Adrenal gland (tissue), 12 donors: ENCODE data around the gene SPINK9. TPM values are rescaled to one million over a fixed set of nuclear protein-coding genes. Genes with fewer than 3 reads are reported as not detected.

Experiments used
- DNase-seq, 7 donors: peaks; one replicate each; pipeline ENCODE4 v3.0.0-alpha.2; 2019 to 2020
- H3K27ac ChIP-seq, 5 donors: fragments of 200-600 bp; sonication (generic) in 4 of 5; 1 replicate in 3 of 5; 2 replicates in 2 of 5; pipeline versions ENCODE4 v1.5.1 to v1.8.0; 2016 to 2020; ENCODE audit warnings: mild to moderate bottlenecking in 1 of 5
- H3K27me3 ChIP-seq: fragments of 200-600 bp; 2 replicates; pipeline ENCODE4 v1.8.0; 2021
- H3K36me3 ChIP-seq, 2 donors: fragments of 200-600 bp; replicated peaks in 1 of 2; 1 replicate in 1 of 2; 2 replicates in 1 of 2; pipeline versions ENCODE4 v1.5.1 to v1.8.0; 2018 to 2022
- H3K4me1 ChIP-seq, 2 donors: fragments of 200-600 bp; replicated peaks in 1 of 2; 1 replicate in 1 of 2; 2 replicates in 1 of 2; pipeline versions ENCODE4 v1.5.1 to v1.8.0; 2018 to 2021
- H3K4me3 ChIP-seq, 4 donors: fragments of 200-600 bp; sonication (generic) in 3 of 4; one replicate each; pipeline ENCODE4 v1.5.1; 2016 to 2018
- H3K9me3 ChIP-seq, 3 donors: fragments of 200-600 bp; sonication (generic) in 1 of 3; replicated peaks in 1 of 3; 1 replicate in 2 of 3; 2 replicates in 1 of 3; pipeline versions ENCODE4 v1.5.1 to v1.8.0; 2016 to 2021
- CTCF ChIP-seq, 6 experiments: fragments of 450-650 bp in 4 of 6; fragments of 200-600 bp in 2 of 6; sonication (generic) in 1 of 6; IDR thresholded peaks; 1 replicate in 5 of 6; 2 replicates in 1 of 6; pipeline versions ENCODE4 v1.5.1 to v1.8.0; 2016 to 2021; ENCODE audit warnings: antibody characterized with exemption in 6 of 6, mild to moderate bottlenecking in 2 of 6, moderate library complexity in 1 of 6
- POLR2A ChIP-seq, 2 donors: fragments of 450-650 bp; IDR thresholded peaks; one replicate each; pipeline ENCODE4 v1.6.1; 2017; ENCODE audit warnings: antibody characterized with exemption in 2 of 2, mild to moderate bottlenecking in 2 of 2, moderate library complexity in 1 of 2
- WGBS, 4 donors: extraction: QIAGEN DNeasy Blood & Tissue Kit in 2 of 4; methylation state at CpG; one replicate each; pipeline versions ENCODE4 v1.1.5 to v1.1.7; 2013 to 2017; 5-methylcytosine and 5-hydroxymethylcytosine counted together
- intact Hi-C, 2 donors: fragments of 100-400 bp; cut with DNase I; formaldehyde crosslinking; loops; one replicate each; pipeline versions ENCODE4 v1.14.1 to v1.15.0; 2022 to 2023
- polyA plus RNA-seq, 3 donors: library from polyadenylated mRNA; stranded (reverse); fragments of 200-250 nt in 2 of 3; fragments of 350-450 nt in 1 of 3; fragmentation: Illumina TruSeq in 1 of 3; extraction: RNeasy Lipid Tissue Mini Kit (QIAGEN cat#74804) in 1 of 3; gene quantifications; one replicate each; pipeline ENCODE4 v1.2.3, GENCODE V29; 2013 to 2014
- total RNA-seq, 9 donors: library from RNA; depleted of rRNA in 4 of 9; stranded (reverse); fragments of >200 nt in 4 of 9; fragments of 120-200 nt in 1 of 9; fragmentation: NEBNext Ultra II Directional in 1 of 9; extraction: Animal tissue kit (Norgen Biotek cat#: 25700) in 1 of 9; gene quantifications; one replicate each; pipeline versions ENCODE4 v1.1.0 to v1.2.4, GENCODE V29; 2013 to 2023
- donor health status: healthy with polysubstance abuse.
- donor health status: Bipolar disorder and iron deficiency.
- donor health status: DM: yes; HTN: yes; CAD: no.
- donor health status: DM: no; HTN: no; CAD: no.
- donor health status: DM: no; HTN: no; CAD: no.
- donor health status: DM: yes; HTN: yes; CAD: no.

Gene SPINK9
- total and polyA plus RNA-seq, 12 donors = 0.59 to 0.83 (median 0.78) TPM; not detected in 9

GRCh38 chr5:148347706-148348105 is 12.3 kb downstream of the SPINK9 start:
- TF ChIP-seq CTCF (IDR thresholded peaks at IDR 0.05) = no peak
- TF ChIP-seq POLR2A (IDR thresholded peaks at IDR 0.05) = no peak
- Histone ChIP-seq H3K4me1 (no peaks in the 10 kb centered on the region), H3K4me3 (no peak overlapping the region), H3K27me3 (no peaks in the 10 kb centered on the region), H3K9me3 (no peaks in the 10 kb centered on the region), H3K36me3 (no peaks in the 10 kb centered on the region), H3K27ac (no peak overlapping the region)
- DNase-seq = no peak
- 66 to 80% (median 76%) methylated on average over 1 of the region's 1 CpG for WGBS, 4 donors
- intact Hi-C loops = no loop called here

- Histone ChIP-seq H3K4me1 (no peaks in the 10 kb centered on the region), H3K27me3 (no peaks in the 10 kb centered on the region), H3K36me3 (no peaks in the 10 kb centered on the region), H3K9me3 (no peaks in the 10 kb centered on the region), H3K27ac (no peak overlapping the region), H3K4me3 (no peak overlapping the region)
- WGBS, 4 donors = 87 to 96% (median 95%) methylated on average over 1 of the region's 1 CpG
- intact Hi-C loops = no loop called here
- no peak for TF ChIP-seq CTCF (IDR thresholded peaks at IDR 0.05)
- TF ChIP-seq POLR2A (IDR thresholded peaks at IDR 0.05) = no peak
- no peak for DNase-seq
Observed at GRCh38 chr5:148352696-148353095, 17.3 kb downstream of the SPINK9 start.

DNA sequence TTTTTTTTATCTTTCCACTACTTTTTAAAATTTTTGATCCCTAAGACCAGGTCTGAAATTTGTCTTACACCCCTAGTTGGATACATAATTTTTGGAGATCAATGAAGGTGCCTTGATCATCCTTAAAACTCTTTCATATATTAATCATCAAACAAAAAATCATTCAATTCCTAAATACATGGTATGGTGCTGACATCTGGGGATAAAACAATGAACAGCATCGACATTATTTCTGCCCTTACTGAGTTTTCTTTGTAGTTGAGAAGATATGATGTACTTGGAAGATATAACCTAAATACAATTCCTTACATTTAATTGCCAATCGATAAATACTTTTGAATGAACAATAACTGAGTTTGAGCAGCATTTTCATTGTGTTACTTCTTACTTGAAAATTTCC is 18.3 kb downstream of the SPINK9 start:
- Histone ChIP-seq H3K9me3 (no peaks in the 10 kb centered on the region), H3K4me3 (no peak overlapping the region), H3K36me3 (no peaks in the 10 kb centered on the region), H3K4me1 (no peaks in the 10 kb centered on the region), H3K27me3 (no peaks in the 10 kb centered on the region), H3K27ac (no peak overlapping the region)
- no peak for TF ChIP-seq CTCF (IDR thresholded peaks at IDR 0.05)
- WGBS, 4 donors = 73 to 92% (median 85%) methylated on average over 2 of the region's 2 CpGs
- no peak for DNase-seq
- intact Hi-C loops = no loop called here

- no peaks in the 10 kb centered on the region for H3K4me1 ChIP-seq
- no peak for TF ChIP-seq CTCF (IDR thresholded peaks at IDR 0.05)
- TF ChIP-seq POLR2A (IDR thresholded peaks at IDR 0.05) = no peak
- H3K36me3 ChIP-seq = no peaks in the 10 kb centered on the region
- no peaks in the 10 kb centered on the region for H3K27me3 ChIP-seq
- intact Hi-C loops = no loop called here
- no peak overlapping the region for H3K27ac ChIP-seq
- DNase-seq = no peak
- peaks cover 0 to 9% (median 0%) of the 10 kb centered on the region in 3 donors for H3K9me3 ChIP-seq
- H3K4me3 ChIP-seq = no peak overlapping the region
Observed at GRCh38 chr5:148364343-148364742, 29.0 kb downstream of the SPINK9 start.
